Activated CD8-positive, alpha-beta memory T cell treated with anti-CD3 and anti-CD28 coated beads for 48 hours (primary cell): ENCODE results near the gene NTM.

Experiments used
- DNase-seq, 3 experiments: peaks; one replicate each; pipeline ENCODE4 v3.0.0-alpha.2; 2020; ENCODE audit warnings: low read depth in 2 of 3, low spot score in 2 of 3

The NTM gene

GRCh38 chr11:132278801-132279574, 908.6 kb downstream of the NTM start:
- no peak for DNase-seq

- DNase-seq, result no peak
Measured at GRCh38 chr11:132284048-132284447, 913.6 kb downstream of the NTM start.

DNA sequence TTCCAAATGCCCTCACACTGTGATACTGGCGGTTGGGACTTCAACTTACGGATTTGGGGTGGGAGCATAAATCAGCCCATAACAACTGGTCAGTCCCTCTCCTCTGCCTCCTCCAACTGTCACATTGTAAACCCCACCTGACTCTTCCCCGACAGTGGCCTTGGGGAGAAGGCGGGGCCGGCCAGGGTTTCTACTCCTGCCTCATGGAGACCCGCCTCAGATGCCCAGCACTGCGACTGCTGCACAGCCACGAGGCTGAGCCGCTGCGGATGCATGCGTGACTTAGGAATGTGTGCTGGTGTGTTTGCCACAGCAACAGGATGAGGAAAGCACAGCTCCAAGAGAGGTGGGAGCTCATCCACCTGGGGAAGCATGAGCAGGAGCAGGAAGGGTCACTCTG, 914.2 kb downstream of the NTM start:
- no peak for DNase-seq

- DNase-seq, result no peak
Measured at GRCh38 chr11:132285631-132286030, 915.2 kb downstream of the NTM start.

GRCh38 chr11:132286106-132286505, 915.7 kb downstream of the NTM start:
- DNase-seq, result no peak

DNA sequence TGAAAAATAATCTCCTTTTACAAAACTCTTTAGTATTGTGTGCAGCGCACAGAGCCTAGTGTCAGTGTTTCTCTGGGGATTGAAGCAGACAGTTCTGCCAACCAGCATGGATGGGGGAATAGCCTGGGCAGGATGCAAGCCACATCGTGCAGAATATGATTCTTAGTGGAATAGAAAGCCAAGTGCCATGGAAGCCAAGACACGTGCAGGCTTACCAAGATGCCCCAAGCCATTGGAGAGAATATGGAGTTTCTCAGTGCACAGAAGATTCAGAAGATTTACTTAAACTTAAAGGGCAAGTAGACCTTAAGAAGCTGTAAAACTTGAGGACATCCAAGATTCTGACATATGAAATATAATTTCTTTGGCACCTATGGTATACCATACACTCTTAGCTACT, 917.6 kb downstream of the NTM start:
- DNase-seq, result no peak

DNA sequence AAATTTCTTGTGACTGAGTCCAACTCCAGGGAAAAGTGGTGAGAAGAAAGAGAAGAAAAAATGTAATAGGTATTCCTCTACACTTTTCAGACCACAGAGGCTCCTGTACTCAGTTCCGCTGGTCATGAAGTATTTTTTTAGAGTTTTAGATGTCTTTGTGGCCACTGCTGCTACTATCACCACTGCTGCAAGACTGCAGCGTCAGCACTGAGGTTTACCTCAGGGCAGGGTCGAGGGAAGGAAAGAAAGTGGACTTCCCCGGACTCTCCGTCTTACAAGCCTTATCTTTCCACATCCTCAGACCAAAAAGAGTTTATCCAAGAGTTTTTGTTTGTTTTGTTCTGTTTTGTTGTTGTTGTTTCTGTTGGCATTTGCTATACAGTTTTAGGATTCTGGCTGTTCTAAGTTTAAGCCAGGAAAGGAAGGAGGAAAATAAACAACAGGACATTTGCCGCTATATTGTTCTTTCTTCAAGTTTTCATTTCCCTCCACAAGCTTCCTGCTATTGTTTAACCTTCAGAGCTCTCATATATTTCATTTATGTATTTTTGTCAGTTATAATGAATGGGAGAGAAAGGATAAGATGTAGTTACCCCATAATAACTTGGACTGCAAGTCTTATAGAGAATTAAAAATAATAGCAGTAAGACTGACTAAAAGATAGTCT, 919.3 kb downstream of the NTM start:
- no peak for DNase-seq

- no peak for DNase-seq
Measured at GRCh38 chr11:132293586-132293985, 923.2 kb downstream of the NTM start.

DNA sequence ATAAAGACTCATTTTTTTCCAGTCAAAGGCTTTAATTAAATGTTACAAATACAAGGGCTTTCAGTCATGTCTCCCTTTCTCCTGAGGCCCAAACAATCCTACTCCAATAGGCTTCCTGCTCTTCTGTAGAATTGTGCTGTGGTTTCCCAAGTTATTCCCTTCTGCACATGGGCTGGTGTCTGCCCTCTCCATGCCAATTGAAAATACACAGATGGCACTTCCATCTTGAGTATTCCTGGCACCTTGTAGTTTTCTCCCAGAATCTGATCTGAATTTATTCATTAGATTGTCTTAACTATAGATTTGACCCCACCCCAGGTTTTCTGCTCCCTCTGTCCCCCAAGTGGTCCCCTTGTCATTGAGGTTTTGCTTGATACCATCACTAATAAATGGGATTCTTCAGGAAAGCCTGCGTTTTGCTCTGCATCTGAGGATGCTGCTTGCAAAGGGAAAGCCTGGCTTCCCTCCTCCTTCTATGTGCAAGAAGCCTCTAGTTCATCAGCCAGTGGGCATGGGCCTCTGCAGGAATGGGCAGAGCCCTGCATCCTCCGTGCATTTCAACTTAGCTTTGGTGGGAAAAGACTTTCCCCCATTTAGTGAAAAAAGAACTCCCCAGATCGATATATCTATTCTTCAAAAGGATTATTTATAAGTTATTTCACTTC, 926.7 kb downstream of the NTM start:
- no peak for DNase-seq

GRCh38 chr11:132298357-132298756, 927.9 kb downstream of the NTM start:
- DNase-seq, result no peak

DNA sequence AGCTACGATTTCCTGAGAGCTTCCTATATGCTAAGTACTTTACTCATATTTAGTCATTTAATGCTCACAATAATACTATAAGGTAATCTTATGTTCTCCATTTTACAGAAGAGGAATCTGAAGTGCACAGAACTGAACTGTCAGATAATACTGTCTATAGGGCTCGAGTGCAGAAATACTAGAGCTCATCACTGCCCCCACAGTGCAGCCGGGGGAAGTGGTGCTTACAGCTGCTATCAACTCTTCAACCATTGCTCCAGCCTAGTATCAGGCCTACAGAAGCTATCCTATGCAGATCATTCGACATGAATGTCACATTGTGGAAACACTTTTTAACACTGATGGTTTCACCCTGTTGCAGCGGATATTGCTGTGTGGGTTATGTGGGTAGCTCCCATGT, 929.9 kb downstream of the NTM start:
- no peak for DNase-seq

DNA sequence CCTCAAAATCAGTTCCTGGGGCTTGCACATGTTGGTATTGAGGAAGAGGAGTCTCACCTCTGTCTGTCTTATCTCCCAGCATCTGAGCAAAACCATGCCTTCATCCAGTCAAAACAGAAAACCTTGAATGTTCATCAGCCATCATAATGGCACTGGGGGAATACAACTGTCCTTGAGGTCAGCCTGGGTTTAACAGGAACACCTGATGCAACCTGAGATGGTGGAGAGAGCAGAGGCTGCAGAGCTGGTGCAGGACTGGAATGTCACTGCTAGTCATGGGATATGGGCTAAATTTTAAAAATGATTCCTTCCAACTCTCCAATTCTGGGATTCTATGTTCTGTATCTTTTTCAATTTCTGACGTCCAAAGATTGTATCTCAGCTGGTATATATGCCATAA, 931.0 kb downstream of the NTM start:
- no peak for DNase-seq

DNA sequence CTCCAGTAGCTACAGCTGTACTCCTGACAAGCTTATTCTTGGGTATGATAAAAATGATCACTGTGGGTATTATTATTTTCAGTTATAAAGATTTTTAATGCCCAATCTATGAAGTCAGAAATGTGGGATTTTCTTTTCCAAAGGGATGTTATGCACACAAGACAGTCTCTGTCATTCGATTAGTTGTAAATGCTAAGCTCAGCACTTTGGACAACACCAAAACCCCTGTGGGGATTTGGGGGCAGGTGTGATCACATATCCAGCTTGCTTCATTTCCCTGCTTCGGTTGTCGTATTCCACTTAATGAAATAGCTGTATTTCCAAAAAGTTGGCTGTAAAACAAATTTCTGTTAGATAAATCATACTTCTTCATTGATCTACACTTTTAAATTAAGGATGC, 931.5 kb downstream of the NTM start:
- DNase-seq, result no peak

GRCh38 chr11:132307309-132308020, 937.0 kb downstream of the NTM start:
- no peak for DNase-seq

- DNase-seq, result no peak
Measured at GRCh38 chr11:132310390-132311375, 940.3 kb downstream of the NTM start.

GRCh38 chr11:132311703-132312102, 941.3 kb downstream of the NTM start:
- no peak for DNase-seq

DNA sequence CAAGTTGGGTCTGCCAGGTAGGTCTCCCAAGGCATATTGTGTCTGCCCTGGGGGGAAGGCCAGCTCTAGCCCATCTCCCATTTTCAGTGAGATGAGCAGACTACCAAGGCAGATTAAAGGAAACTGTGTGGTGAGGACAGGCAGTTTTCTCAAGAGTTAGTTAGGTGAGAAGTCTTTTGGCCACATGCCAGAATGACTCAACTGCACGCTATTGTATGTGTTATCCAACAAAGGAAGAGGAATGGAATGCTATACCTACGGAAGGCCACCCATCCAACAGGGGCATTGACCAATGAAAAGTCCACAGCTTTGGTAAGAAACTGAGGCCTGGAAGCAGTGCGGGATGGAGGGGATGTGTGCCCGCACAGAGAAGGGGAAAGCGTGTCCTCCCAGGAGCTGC, 941.7 kb downstream of the NTM start:
- no peak for DNase-seq

GRCh38 chr11:132312701-132313111, 942.3 kb downstream of the NTM start:
- DNase-seq, result no peak

- no peak for DNase-seq
Measured at GRCh38 chr11:132314911-132315455, 944.6 kb downstream of the NTM start.

GRCh38 chr11:132315696-132316095, 945.3 kb downstream of the NTM start:
- no peak for DNase-seq
